GM12878 (cell line): ENCODE measurements around the gene SGCD. TPM values are rescaled to one million over a fixed set of nuclear protein-coding genes. Genes with fewer than 3 reads are reported as not detected.

Source experiments
- ATAC-seq: fragments of 200-7000 bp; cut with Tn5 transposase; 3 replicates; pipeline ENCODE4 v1.9.1; 2020; ENCODE audit warnings: mild to moderate bottlenecking, moderate library complexity
- BruUV-seq: library from RNA; stranded (reverse); fragments of 400-500 nt; replicated peaks from 2 replicates; lab custom pipeline; 2021; lab: Mats Ljungman, UMichigan
- CTCF ChIA-PET: fragments of 300-600 bp; sonication (Branson Sonifier 250); formaldehyde crosslinking; extraction: SDS; loops from one replicate; lab custom pipeline; 2021; ENCODE audit warnings: inconsistent platforms; lab: Yijun Ruan, JAX
- POLR2A ChIA-PET: fragments of 350-600 bp; formaldehyde crosslinking; extraction: SDS; loops from one replicate; lab custom pipeline; 2021; ENCODE audit warnings: inconsistent platforms; lab: Charles Lee
- RAD21 ChIA-PET: fragments of 300-600 bp; sonication (Branson Sonifier 250); formaldehyde crosslinking; loops from one replicate; lab custom pipeline; 2023; ENCODE audit warnings: antibody characterized with exemption; ENCODE audit not compliant: unreplicated experiment; lab: Charles Lee
- SMC1A ChIA-PET: fragments of 300-600 bp; sonication (Branson Sonifier 250); formaldehyde crosslinking; loops from one replicate; lab custom pipeline; 2023; ENCODE audit not compliant: unreplicated experiment, uncharacterized antibody; lab: Charles Lee
- DNase-seq: peaks from one replicate; pipeline ENCODE4 v3.0.0-alpha.2; 2011; ENCODE audit warnings: low read depth, low spot score
- FAIRE-seq: peaks from 3 replicates; lab custom pipeline; 2011; peaks lifted over from hg19 to GRCh38; lab: Jason Lieb, UNC
- H2AFZ ChIP-seq: 2 replicates; pipeline ENCODE4 v1.6.0; 2011; ENCODE audit warnings: low read depth, low read length, control low read depth; ENCODE audit not compliant: control insufficient read depth
- H3K27ac ChIP-seq: 2 replicates; pipeline ENCODE4 v1.5.1; 2011; ENCODE audit warnings: control low read depth; ENCODE audit not compliant: control insufficient read depth, insufficient read depth
- H3K27me3 ChIP-seq, 2 experiments: replicated peaks in 1 of 2; 2 replicates each; pipeline versions ENCODE4 v1.6.0 to v1.6.1; 2011; ENCODE audit warnings: low read length in 1 of 2; ENCODE audit not compliant: control insufficient read depth in 2 of 2, insufficient read depth in 2 of 2
- H3K36me3 ChIP-seq, 2 experiments: 2 replicates each; pipeline ENCODE4 v1.5.1; 2011; ENCODE audit warnings: low read length in 1 of 2; ENCODE audit not compliant: control insufficient read depth in 2 of 2, insufficient read depth in 2 of 2
- H3K4me1 ChIP-seq: 2 replicates; pipeline ENCODE4 v1.6.1; 2011; ENCODE audit warnings: mild to moderate bottlenecking, low read length, moderate library complexity, mixed read lengths; ENCODE audit not compliant: control insufficient read depth, insufficient read depth
- H3K4me2 ChIP-seq: 2 replicates; pipeline ENCODE4 v1.6.0; 2011; ENCODE audit warnings: control low read depth; ENCODE audit not compliant: control insufficient read depth, insufficient read depth
- H3K4me3 ChIP-seq: fragments of 200-600 bp; sonication (generic); 2 replicates; pipeline ENCODE4 v1.5.1; 2016
- H3K79me2 ChIP-seq: 2 replicates; pipeline ENCODE4 v1.6.0; 2011; ENCODE audit warnings: low read length; ENCODE audit not compliant: control insufficient read depth, insufficient read depth
- H3K9ac ChIP-seq: 2 replicates; pipeline ENCODE4 v1.8.0; 2011; ENCODE audit warnings: low read length, control low read depth, mixed read lengths; ENCODE audit not compliant: control insufficient read depth, insufficient read depth
- H3K9me3 ChIP-seq: replicated peaks from 3 replicates; pipeline ENCODE4 v1.5.1; 2011; ENCODE audit warnings: mild to moderate bottlenecking, low read length; ENCODE audit not compliant: control insufficient read depth, insufficient read depth
- H4K20me1 ChIP-seq: 2 replicates; pipeline ENCODE4 v1.6.0; 2011; ENCODE audit not compliant: control insufficient read depth, insufficient read depth
- ATF7 ChIP-seq: fragments of 450-650 bp; IDR thresholded peaks from 2 replicates; pipeline ENCODE4 v1.6.1; 2016; ENCODE audit warnings: low read depth, mild to moderate bottlenecking
- BMI1 ChIP-seq: fragments of 450-650 bp; IDR thresholded peaks from 2 replicates; pipeline ENCODE4 v1.6.1; 2016; ENCODE audit warnings: mild to moderate bottlenecking, moderate library complexity, borderline replicate concordance
- E2F4 ChIP-seq: IDR thresholded peaks from 2 replicates; pipeline ENCODE4 v1.6.1; 2012; ENCODE audit warnings: low read depth, low read length, improper control_type of control experiment
- EED ChIP-seq: sonication (generic); IDR thresholded peaks from 2 replicates; pipeline ENCODE4 v1.6.1; 2016; ENCODE audit warnings: antibody characterized with exemption, low read depth
- EP300 ChIP-seq, 2 experiments: fragments of 150-350 bp in 1 of 2; IDR thresholded peaks; 2 replicates each; pipeline ENCODE4 v1.6.1; 2011 to 2012; ENCODE audit warnings: low read depth in 2 of 2, low read length in 2 of 2, borderline replicate concordance in 1 of 2, improper control_type of control experiment in 1 of 2, inconsistent platforms in 1 of 2; ENCODE audit not compliant: control insufficient read depth in 1 of 2
- FOXK2 ChIP-seq: fragments of 450-650 bp; IDR thresholded peaks from 2 replicates; pipeline ENCODE4 v1.6.1; 2017; ENCODE audit warnings: mild to moderate bottlenecking, moderate library complexity
- FOXM1 ChIP-seq: IDR thresholded peaks from 2 replicates; pipeline ENCODE4 v1.6.1; 2012; ENCODE audit warnings: low read depth, mild to moderate bottlenecking, inconsistent platforms, low read length, moderate library complexity
- IRF4 ChIP-seq: IDR thresholded peaks from 2 replicates; pipeline ENCODE4 v1.6.1; 2011; ENCODE audit warnings: low read depth, low read length
- KAT2A ChIP-seq: conservative IDR thresholded peaks from 2 replicates; pipeline ENCODE4 v1.6.1; 2011; ENCODE audit warnings: low read depth, low read length; ENCODE audit not compliant: control insufficient read depth
- KDM1A ChIP-seq: fragments of 200-600 bp; sonication (generic); IDR thresholded peaks from 2 replicates; pipeline ENCODE4 v1.6.1; 2016; ENCODE audit warnings: borderline replicate concordance
- MXI1 ChIP-seq: fragments of 150-350 bp; IDR thresholded peaks from 2 replicates; pipeline ENCODE4 v1.6.1; 2011; ENCODE audit warnings: low read depth, mild to moderate bottlenecking, inconsistent platforms, low read length, improper control_type of control experiment
- RB1 ChIP-seq: fragments of 450-650 bp; formaldehyde crosslinking; IDR thresholded peaks from 2 replicates; pipeline ENCODE4 v1.6.1; 2017; ENCODE audit warnings: mild to moderate bottlenecking, borderline replicate concordance
- RBBP5 ChIP-seq: fragments of 200-600 bp; sonication (generic); conservative IDR thresholded peaks from 2 replicates; pipeline ENCODE4 v1.6.1; 2016
- RUNX3 ChIP-seq: IDR thresholded peaks from 2 replicates; pipeline ENCODE4 v1.6.1; 2012; ENCODE audit warnings: low read length, inconsistent platforms
- SMAD5 ChIP-seq: IDR thresholded peaks from 2 replicates; pipeline ENCODE4 v1.6.1; 2016; ENCODE audit warnings: antibody characterized with exemption, low read depth
- WGBS: methylation state at CpG from one replicate; pipeline ENCODE4 v1.1.6; 2016; ENCODE audit warnings: low lambda C conversion rate; ENCODE audit not compliant: insufficient replicate concordance, insufficient coverage; ENCODE audit errors: missing lambda C conversion rate; 5-methylcytosine and 5-hydroxymethylcytosine counted together
- in situ Hi-C: fragments of 300-500 bp; cut with MboI; formaldehyde crosslinking; loops from 9 replicates; pipeline ENCODE4 v1.14.3; 2018; ENCODE audit warnings: mixed read lengths
- intact Hi-C: fragments of 100-400 bp; cut with micrococcal nuclease; formaldehyde crosslinking; loops from one replicate; pipeline ENCODE4 v1.14.2; 2022; ENCODE audit not compliant: unreplicated experiment
- polyA plus RNA-seq, 11 experiments: library from polyadenylated mRNA; depleted of rRNA in 4 of 11; unstranded in 6 of 11; stranded (reverse) in 5 of 11; fragments of >200 nt; fragmentation: Nextera tagmentation in 4 of 11; fragmentation: Illumina TruSeq in 1 of 11; extraction: Ambion mirVana in 4 of 11; extraction: Trizol in 1 of 11; gene quantifications; 1 replicate in 1 of 11; 2 replicates in 10 of 11; pipeline versions ENCODE4 v1.2.1 to v1.2.3, GENCODE V29; 2011 to 2016; ENCODE audit warnings: inconsistent platforms in 2 of 11, missing spikeins in 2 of 11, low read depth in 1 of 11
- total RNA-seq, 4 experiments: library from RNA; depleted of rRNA in 3 of 4; stranded (reverse); fragments of >200 nt in 3 of 4; fragmentation: Illumina TruSeq in 1 of 4; extraction: Trizol in 1 of 4; gene quantifications; 2 replicates each; pipeline versions ENCODE4 v1.2.1 to v1.2.3, GENCODE V29; 2013 to 2021
- TF ChIP-seq, protein P1 (sequence below): fragments of 450-650 bp; conservative IDR thresholded peaks from 2 replicates; pipeline ENCODE4 v1.6.1; 2017; ENCODE audit warnings: mild to moderate bottlenecking, moderate library complexity
- TF ChIP-seq, protein P2 (sequence below): fragments of 450-650 bp; IDR thresholded peaks from 2 replicates; pipeline ENCODE4 v1.6.1; 2016; ENCODE audit warnings: mild to moderate bottlenecking

The SGCD gene
- total and polyA plus RNA-seq, 10 of the 15 experiments (the other 5 are each of a cell fraction or from before 2014, with no cell fraction given) = 0.06 TPM; not detected in 9

DNA sequence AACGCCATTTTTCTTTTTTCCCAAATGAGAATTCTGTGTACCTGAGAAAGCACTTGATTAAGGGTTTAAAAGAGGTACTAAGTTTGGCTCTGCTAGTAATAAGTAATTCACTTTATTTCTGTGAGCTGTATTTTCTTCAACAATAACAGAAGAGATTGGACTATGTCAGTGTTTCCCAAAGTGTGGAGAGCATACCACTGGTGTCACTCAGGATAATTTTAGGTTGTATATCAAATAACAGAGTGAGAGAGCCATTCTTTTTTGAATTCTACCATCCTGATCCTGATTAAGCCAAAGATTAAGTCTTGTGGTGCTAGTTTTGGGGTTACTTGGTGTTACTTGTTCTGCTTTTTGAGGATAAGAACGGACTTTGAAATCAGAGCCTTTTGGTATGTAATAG, 380.8 kb downstream of the SGCD start:
- ChIA-PET SMC1A (no interaction called here), RAD21 (no interaction called here), POLR2A (no interaction called here)
- H3K36me3 ChIP-seq = no peaks in the 10 kb centered on the region
- no peaks in the 10 kb centered on the region for H3K27me3 ChIP-seq
- intact Hi-C loops = no loop called here
- TF ChIP-seq KDM1A = no peak
- TF ChIP-seq MXI1 = no peak
- no peak for TF ChIP-seq RBBP5
- no peak for TF ChIP-seq EED
- no peak for TF ChIP-seq FOXM1
- no peak for TF ChIP-seq KAT2A
- TF ChIP-seq SMAD5 = no peak
- no peak for TF ChIP-seq RUNX3
- TF ChIP-seq EP300 (IDR thresholded peaks at IDR 0.05; ENCODE audit: borderline replicate concordance in 1 of 2, control insufficient read depth in 1 of 2, low read depth in 2 of 2, low read length in 2 of 2) = no peak
- no peak for TF ChIP-seq RB1
- TF ChIP-seq, all 136 proteins: peak for 0
- no peaks in the 10 kb centered on the region for H3K4me1 ChIP-seq
- no peak overlapping the region for H3K4me3 ChIP-seq
- CTCF ChIA-PET = no interaction called here
- BruUV-seq = no TSS peak
- WGBS = 38% methylated on average over 2 of the region's 2 CpGs
- H3K9ac ChIP-seq = no peak overlapping the region
- no peak overlapping the region for H3K27ac ChIP-seq
- ATAC-seq (no peak), DNase-seq (no peak), FAIRE-seq (no peak)
- H3K79me2 ChIP-seq = no peaks in the 10 kb centered on the region
- H4K20me1 ChIP-seq = no peaks in the 10 kb centered on the region
- no peak overlapping the region for H3K4me2 ChIP-seq
- no peak overlapping the region for H2AFZ ChIP-seq
- no peaks in the 10 kb centered on the region for H3K9me3 ChIP-seq
- in situ Hi-C loops = no loop called here

DNA sequence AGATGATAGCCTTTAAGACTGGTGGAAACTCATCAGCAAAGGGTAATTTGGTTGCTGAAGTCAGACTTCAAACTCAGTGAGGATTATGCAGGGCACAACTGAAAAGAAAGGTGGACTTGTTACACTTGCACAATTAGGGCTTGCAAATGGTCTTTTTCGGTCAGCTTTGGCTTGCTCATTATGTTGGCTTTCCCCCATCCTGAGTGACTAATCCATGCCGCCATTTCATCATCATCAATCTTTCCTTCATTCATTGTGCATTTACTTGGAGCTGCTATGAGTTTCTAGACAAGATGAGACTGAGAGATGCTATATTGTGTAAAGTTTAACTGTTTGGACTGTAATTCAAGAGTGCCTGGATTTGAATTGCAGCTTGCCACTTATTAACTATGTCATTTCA, 388.3 kb downstream of the SGCD start:
- SMC1A ChIA-PET = no interaction called here
- Histone ChIP-seq H3K4me1 (no peaks in the 10 kb centered on the region), H3K36me3 (no peaks in the 10 kb centered on the region), H3K9me3 (no peaks in the 10 kb centered on the region), H3K9ac (no peak overlapping the region), H3K4me3 (no peak overlapping the region), H3K79me2 (no peaks in the 10 kb centered on the region), H3K27ac (no peak overlapping the region), H3K27me3 (no peaks in the 10 kb centered on the region; a peak in 1 of 4 replicates), H4K20me1 (no peaks in the 10 kb centered on the region), H3K4me2 (no peak overlapping the region), H2AFZ (no peak overlapping the region)
- DNase-seq (no peak), ATAC-seq (no peak), FAIRE-seq (no peak)
- in situ Hi-C loops (no loop called here), intact Hi-C loops (no loop called here)
- RAD21 ChIA-PET = no interaction called here
- no TSS peak for BruUV-seq
- 41% methylated on average over 2 of the region's 2 CpGs for WGBS
- POLR2A ChIA-PET = interaction anchor here (0.6 to 0.8 kb wide), 2 partner anchors 18 to 107 kb away, joined by 3 to 5 read pairs; no protein-coding TSS in a partner anchor
- CTCF ChIA-PET = no interaction called here
- TF ChIP-seq FOXK2 (no peak), BMI1 (no peak), E2F4 (no peak), ATF7 (no peak), IRF4 (no peak)
- TF ChIP-seq, protein P1, sequence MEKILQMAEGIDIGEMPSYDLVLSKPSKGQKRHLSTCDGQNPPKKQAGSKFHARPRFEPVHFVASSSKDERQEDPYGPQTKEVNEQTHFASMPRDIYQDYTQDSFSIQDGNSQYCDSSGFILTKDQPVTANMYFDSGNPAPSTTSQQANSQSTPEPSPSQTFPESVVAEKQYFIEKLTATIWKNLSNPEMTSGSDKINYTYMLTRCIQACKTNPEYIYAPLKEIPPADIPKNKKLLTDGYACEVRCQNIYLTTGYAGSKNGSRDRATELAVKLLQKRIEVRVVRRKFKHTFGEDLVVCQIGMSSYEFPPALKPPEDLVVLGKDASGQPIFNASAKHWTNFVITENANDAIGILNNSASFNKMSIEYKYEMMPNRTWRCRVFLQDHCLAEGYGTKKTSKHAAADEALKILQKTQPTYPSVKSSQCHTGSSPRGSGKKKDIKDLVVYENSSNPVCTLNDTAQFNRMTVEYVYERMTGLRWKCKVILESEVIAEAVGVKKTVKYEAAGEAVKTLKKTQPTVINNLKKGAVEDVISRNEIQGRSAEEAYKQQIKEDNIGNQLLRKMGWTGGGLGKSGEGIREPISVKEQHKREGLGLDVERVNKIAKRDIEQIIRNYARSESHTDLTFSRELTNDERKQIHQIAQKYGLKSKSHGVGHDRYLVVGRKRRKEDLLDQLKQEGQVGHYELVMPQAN = no peak
- TF ChIP-seq, protein P2, sequence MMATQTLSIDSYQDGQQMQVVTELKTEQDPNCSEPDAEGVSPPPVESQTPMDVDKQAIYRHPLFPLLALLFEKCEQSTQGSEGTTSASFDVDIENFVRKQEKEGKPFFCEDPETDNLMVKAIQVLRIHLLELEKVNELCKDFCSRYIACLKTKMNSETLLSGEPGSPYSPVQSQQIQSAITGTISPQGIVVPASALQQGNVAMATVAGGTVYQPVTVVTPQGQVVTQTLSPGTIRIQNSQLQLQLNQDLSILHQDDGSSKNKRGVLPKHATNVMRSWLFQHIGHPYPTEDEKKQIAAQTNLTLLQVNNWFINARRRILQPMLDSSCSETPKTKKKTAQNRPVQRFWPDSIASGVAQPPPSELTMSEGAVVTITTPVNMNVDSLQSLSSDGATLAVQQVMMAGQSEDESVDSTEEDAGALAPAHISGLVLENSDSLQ = no peak
